ENCODE results near the gene WDR90. TPM values are rescaled to one million over a fixed set of nuclear protein-coding genes. Genes with fewer than 3 reads are reported as not detected.

The WDR90 gene
- polyA plus RNA-seq, 3 donors: 0.13 to 16.5 (median 1.1) TPM

DNA sequence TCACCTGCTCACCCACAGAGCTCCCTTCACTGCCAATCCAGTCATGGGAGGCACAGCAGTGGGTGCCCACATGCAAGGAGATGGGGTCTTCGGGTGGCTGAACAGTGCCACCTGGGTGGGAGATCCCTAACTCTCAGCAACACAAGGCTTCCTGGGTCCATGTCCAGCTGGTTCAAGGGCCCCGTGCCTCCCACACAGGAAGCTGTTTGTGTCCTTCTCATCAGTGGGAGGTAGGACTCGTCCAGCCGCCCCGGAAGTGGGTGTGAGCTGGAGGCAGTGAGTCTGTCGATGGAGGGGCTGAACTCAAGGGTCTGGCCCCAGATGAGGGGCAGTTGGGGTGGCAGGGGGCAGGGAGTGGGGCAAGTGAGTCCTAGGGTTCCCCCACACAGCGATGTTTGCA lies 54.9 kb downstream of the WDR90 start:
- no peaks in the 10 kb centered on the region for H4K20me1 ChIP-seq (ENCODE audit: insufficient read depth, low read length)
- Mint-ChIP-seq H3K36me3 (no peaks in the 10 kb centered on the region), H3K27ac (no peak overlapping the region), H3K4me1 (no peaks in the 10 kb centered on the region), H3K4me3 (peak overlapping the region in 1 of 2 donors; percentile 76), H3K27me3 (ENCODE audit: low read depth in 3 of 3) (peaks cover 66 to 89% (median 83%) of the 10 kb centered on the region in 3 donors), H3K9me3 (peaks cover 0 to 8% (median 0%) of the 10 kb centered on the region in 7 donors)
- H3K4me1 ChIP-seq (ENCODE audit: control insufficient read depth in 1 of 2, insufficient read depth in 2 of 2, low read length in 2 of 2): no peaks in the 10 kb centered on the region
- H3K9ac ChIP-seq (ENCODE audit: insufficient read depth, low read length, poor library complexity, severe bottlenecking): no peak overlapping the region
- no peak overlapping the region for H3K27ac ChIP-seq (ENCODE audit: low read depth in 1 of 2, low read length in 2 of 2)
- intact Hi-C loops (cut with micrococcal nuclease): no loop called here
- no peaks in the 10 kb centered on the region for H3K36me3 ChIP-seq (replicated peaks in 1 of 2; ENCODE audit: control insufficient read depth in 1 of 2, insufficient read depth in 2 of 2, low read length in 2 of 2)
- peaks cover 10 to 83% of the 10 kb centered on the region in 2 donors for H3K27me3 ChIP-seq (ENCODE audit: control insufficient read depth in 2 of 2, insufficient read depth in 2 of 2, low read length in 2 of 2)
- H3K9me3 ChIP-seq (replicated peaks in 1 of 2; ENCODE audit: control insufficient read depth in 1 of 2, insufficient read depth in 1 of 2, low read length in 2 of 2): peaks cover 0 to 4% of the 10 kb centered on the region in 2 donors
- H2AFZ ChIP-seq (ENCODE audit: insufficient read depth, low read depth, low read length, poor library complexity, severe bottlenecking): no peak overlapping the region
- TF ChIP-seq, protein P1, sequence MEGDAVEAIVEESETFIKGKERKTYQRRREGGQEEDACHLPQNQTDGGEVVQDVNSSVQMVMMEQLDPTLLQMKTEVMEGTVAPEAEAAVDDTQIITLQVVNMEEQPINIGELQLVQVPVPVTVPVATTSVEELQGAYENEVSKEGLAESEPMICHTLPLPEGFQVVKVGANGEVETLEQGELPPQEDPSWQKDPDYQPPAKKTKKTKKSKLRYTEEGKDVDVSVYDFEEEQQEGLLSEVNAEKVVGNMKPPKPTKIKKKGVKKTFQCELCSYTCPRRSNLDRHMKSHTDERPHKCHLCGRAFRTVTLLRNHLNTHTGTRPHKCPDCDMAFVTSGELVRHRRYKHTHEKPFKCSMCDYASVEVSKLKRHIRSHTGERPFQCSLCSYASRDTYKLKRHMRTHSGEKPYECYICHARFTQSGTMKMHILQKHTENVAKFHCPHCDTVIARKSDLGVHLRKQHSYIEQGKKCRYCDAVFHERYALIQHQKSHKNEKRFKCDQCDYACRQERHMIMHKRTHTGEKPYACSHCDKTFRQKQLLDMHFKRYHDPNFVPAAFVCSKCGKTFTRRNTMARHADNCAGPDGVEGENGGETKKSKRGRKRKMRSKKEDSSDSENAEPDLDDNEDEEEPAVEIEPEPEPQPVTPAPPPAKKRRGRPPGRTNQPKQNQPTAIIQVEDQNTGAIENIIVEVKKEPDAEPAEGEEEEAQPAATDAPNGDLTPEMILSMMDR (IDR thresholded peaks at IDR 0.05): no peak
- H3K79me2 ChIP-seq (ENCODE audit: insufficient read depth, low read length): no peaks in the 10 kb centered on the region
- no peak overlapping the region for H3K4me3 ChIP-seq (replicated peaks in 1 of 3; ENCODE audit: low read depth in 2 of 3, low read length in 3 of 3)
- whole genome bisulfite sequencing (ENCODE audit: insufficient coverage): 86% methylated on average over 1 of the region's 7 CpGs
- no peak for DNase-seq
- H3K4me2 ChIP-seq (replicated peaks; ENCODE audit: extremely low read depth, low read length, poor library complexity, severe bottlenecking): no peak overlapping the region

DNA sequence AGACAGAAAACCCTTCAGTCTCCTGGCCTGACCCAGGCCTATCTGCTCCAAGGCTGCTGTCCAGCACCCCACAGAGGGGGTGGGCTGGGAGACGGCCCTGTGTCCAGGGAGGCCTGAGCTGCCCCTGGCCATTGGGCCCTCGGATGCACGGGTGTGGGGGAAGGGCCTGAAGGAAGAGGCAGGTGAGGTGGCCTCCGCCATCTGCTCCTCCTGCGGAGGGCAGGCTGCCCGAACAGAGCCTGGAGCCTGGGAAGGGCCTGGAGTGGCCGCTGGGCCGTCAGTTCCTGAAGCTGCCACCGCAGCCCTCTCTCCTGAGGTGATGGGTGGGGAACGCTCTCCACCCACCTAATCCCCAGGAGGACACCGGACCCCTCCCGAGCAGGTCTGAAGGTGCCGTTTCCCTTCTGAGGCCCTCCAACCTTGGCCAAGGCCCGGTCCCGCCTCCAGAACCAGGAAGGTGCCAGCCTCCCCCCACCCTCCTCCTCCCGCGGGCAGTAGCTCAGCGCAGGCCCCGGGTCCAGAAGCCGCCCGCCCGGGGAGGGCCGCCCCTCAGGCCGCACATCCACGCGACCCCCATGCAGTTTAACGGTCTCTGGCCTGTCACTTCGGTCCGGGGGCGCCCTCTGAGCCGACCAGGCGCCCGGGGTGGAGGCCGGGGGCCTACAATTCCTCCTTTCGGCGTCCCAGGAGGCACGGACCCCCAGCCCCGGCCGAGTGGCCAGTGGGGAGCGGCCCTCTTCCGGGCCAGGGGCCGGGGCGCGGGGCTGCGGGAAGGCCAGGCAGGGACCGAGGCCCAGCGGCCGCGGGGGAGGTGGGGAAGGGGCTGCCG lies 55.6 kb downstream of the WDR90 start:
- H3K36me3 ChIP-seq (replicated peaks in 1 of 2; ENCODE audit: control insufficient read depth in 1 of 2, insufficient read depth in 2 of 2, low read length in 2 of 2): no peaks in the 10 kb centered on the region
- H4K20me1 ChIP-seq (ENCODE audit: insufficient read depth, low read length): no peaks in the 10 kb centered on the region
- H3K9ac ChIP-seq (ENCODE audit: insufficient read depth, low read length, poor library complexity, severe bottlenecking): no peak overlapping the region
- H3K79me2 ChIP-seq (ENCODE audit: insufficient read depth, low read length): no peaks in the 10 kb centered on the region
- TF ChIP-seq, protein P1 (IDR thresholded peaks at IDR 0.05): no peak
- no peak overlapping the region for H3K4me2 ChIP-seq (replicated peaks; ENCODE audit: extremely low read depth, low read length, poor library complexity, severe bottlenecking)
- Mint-ChIP-seq H3K9me3 (peaks cover 0 to 8% (median 0%) of the 10 kb centered on the region in 7 donors), H3K36me3 (no peaks in the 10 kb centered on the region), H3K4me1 (no peaks in the 10 kb centered on the region), H3K27ac (no peak overlapping the region), H3K4me3 (peak overlapping the region in 1 of 2 donors; percentile 76), H3K27me3 (ENCODE audit: low read depth in 3 of 3) (peaks cover 69 to 89% (median 82%) of the 10 kb centered on the region in 3 donors)
- no peaks in the 10 kb centered on the region for H3K4me1 ChIP-seq (ENCODE audit: control insufficient read depth in 1 of 2, insufficient read depth in 2 of 2, low read length in 2 of 2)
- no peak overlapping the region for H2AFZ ChIP-seq (ENCODE audit: insufficient read depth, low read depth, low read length, poor library complexity, severe bottlenecking)
- no peak overlapping the region for H3K27ac ChIP-seq (ENCODE audit: low read depth in 1 of 2, low read length in 2 of 2)
- 18% methylated on average over 33 of the region's 50 CpGs for WGBS (ENCODE audit: insufficient coverage)
- intact Hi-C loops (cut with micrococcal nuclease): no loop called here
- peaks cover 0 to 4% of the 10 kb centered on the region in 2 donors for H3K9me3 ChIP-seq (replicated peaks in 1 of 2; ENCODE audit: control insufficient read depth in 1 of 2, insufficient read depth in 1 of 2, low read length in 2 of 2)
- peaks cover 10 to 84% of the 10 kb centered on the region in 2 donors for H3K27me3 ChIP-seq (ENCODE audit: control insufficient read depth in 2 of 2, insufficient read depth in 2 of 2, low read length in 2 of 2)
- DNase-seq: no peak
- H3K4me3 ChIP-seq (replicated peaks in 1 of 3; ENCODE audit: low read depth in 2 of 3, low read length in 3 of 3): no peak overlapping the region
